Measurements from ENCODE around the gene RGS12.

The RGS12 gene

DNA sequence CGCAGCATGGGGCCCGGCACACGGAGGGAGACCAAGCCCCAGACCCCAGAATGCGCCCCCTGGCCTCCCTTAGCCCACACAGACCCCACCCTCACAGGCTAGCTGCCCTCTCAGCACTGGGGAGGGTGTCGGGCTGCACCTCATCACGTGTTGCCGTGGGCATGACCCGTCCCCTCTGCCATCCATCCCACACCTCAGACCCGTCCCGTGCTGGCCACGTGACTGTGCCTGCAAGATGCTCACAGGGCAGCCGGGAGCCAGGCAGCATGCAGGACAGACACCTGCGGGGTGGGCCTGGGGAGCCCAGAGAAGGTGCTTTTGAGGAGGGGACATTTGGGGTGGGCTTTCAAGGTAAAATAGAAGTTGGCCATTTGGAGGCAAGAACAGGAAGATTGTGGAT is 39.0 kb upstream of the RGS12 start:
- DNase-seq (ENCODE audit: low read depth): no peak

DNA sequence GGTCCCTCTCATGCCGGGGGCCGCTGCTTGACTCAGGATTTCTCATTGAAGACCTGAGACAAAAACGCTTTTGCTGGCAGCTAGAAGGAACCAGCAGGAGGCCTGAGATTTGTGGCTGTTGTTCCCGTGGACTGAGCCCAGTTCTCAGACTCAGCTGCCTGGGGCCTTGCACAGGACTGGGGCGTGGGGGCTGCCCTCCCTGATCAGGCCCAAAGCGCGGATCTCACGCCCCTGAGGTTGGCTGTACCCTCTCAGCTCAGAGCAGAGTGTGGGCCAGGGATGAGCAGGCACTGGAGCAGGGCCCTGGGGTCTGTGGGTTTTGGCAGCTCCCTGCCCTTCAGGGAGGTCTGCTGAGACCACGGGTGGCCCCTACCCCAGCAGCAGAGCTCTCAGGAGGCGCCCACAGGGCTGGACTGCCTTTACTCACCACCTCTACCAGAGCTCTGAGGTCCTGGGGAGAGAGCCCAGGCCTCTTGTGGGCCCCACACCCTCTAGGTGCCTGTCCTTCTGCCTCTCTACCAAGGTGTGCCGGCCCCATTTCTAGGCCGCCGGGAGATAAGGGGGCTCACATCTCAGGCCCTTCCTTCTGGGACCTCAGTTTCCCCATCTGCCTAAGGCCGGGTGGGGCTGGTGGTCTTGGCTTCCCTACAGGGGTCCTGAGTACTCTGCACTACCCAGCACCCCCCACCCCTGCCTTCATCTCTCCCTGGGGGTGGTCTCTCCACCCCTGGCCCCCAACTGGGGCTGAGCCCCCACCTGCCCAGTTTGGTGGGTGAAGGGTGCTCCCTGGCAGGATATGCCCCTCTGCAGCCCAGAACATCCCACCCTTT is 38.3 kb upstream of the RGS12 start:
- DNase-seq (ENCODE audit: low read depth): no peak

DNA sequence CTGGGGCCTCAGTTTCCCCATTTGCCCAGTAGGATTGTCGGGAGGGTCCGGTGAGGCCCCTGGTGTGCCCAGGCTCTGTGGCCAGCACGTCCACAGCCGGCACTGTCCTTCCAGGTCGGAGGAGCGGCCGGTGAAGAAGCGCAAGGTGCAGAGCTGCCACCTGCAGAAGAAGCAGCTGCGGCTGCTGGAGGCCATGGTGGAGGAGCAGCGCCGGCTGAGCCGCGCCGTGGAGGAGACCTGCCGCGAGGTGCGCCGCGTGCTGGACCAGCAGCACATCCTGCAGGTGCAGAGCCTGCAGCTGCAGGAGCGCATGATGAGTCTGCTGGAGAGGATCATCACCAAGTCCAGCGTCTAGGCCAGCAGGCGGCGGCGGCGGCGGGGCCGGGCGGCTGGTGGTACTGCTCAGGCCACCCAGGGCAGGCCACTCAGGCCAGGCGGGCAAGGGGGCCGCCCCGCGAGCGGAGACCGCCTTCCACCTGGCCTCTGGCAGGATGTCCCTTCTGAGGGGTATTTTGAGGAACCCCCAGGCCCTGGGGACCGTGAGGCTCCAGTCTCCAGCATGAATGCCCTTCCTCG is 37.1 kb upstream of the RGS12 start:
- DNase-seq (ENCODE audit: low read depth): no peak

DNA sequence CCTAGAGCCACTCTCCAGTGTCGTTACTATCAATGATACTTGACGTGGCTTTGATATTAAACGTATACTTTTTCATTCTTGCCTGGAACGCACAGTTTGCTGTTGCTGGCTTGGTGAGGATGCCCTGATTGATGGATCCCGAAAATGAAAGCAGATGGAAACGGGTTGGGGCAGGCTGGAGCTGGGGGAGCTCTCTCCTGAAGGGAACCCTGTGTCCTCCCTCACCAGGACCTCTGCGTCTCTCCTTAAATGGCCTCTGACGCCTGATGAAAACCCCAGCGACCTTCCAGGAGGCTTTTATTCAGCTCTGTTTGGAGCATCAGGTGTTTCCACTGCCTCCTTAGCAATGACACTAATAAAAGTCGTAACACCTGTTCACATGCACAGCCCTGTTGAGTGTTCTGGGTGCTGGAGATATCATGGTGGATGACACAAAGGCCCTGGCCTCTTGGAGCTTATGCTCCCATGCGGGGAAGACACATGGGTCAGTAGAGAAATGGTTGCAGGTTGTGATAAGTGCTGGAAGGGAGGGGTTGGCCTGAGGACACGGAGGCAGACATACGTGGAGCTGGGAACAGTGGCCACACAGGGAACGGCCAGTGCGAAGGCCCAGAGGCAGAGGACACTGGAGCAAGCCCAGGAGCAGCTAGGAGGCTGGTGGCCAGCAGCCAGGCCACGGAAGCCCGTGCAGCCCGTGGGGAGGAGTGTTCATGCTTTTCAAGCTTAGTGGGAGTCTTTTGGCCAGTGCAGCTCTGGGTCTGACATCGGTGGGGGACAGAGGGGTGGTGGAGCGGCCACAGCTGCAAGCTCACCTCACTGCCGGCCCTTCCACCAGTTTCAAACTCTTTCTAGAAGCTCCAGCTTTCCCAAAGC is 36.4 kb upstream of the RGS12 start:
- no peak for DNase-seq (ENCODE audit: low read depth)

DNA sequence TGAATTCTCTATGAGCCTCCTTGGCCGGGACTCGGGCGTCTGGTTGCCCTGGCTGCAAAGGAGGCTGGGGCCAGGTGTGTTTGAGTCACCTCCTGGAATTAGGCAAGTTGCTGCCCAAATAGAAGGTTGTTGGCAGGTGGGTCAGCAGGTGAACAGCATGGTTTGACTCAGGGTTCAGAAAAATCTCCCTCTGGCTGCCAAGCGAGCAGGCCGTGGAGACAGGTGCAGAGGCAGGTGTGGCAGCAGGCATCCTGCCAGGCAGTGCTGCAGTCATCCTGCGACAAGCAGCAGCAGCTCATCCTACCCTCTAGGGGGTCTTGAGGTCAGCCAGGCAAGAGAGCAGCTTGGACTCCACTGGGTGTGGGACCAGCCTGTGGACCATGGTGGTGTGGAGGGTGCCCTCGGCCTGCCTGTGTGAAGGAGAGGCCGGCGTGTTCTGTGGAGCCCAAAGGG is 35.7 kb upstream of the RGS12 start:
- DNase-seq (ENCODE audit: low read depth): no peak

DNA sequence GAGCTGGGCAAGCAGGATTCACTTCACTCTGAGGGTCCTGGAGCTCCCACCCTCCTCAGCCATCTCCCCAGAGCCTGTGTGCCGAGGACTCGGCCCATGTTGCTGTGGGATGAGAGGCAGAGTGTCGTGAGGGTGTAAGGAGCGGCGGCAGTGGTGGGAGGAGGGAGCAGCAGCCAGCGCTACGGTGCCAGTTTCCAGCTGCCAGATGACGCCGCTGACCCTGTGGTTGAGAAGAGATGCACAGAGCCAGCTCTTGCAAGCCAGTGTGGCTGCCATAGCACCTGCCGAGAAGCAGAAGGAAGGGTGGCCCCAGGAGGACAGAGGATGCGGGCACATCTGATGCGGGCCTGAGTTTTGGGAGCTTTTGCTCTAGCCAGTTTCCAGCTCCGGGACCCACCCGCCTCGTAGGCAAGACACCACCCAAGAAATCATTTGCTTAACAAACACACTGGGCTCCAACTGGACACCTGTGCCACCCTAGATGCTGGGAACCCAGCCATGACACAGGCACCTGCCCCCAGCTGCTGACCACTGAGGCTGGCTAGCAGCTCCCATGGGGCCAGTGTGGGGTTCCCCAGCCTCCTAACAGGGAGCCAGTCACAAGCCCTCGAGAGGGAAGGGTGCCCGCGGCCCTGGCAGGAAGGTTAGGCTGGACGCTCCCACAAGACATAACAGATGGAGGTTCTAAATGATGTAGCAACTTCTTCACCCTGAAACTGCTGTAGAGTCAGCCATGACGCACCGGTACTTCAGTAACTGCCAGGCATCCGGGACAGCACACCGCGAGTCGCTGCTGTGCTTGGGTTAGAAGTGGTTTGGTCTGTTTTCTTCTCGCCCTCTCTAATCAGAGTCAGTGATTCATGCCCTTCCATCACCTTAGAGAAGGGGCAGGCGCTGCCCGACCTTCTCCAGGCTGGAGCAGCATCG is 35.0 kb upstream of the RGS12 start:
- DNase-seq (ENCODE audit: low read depth): no peak

DNA sequence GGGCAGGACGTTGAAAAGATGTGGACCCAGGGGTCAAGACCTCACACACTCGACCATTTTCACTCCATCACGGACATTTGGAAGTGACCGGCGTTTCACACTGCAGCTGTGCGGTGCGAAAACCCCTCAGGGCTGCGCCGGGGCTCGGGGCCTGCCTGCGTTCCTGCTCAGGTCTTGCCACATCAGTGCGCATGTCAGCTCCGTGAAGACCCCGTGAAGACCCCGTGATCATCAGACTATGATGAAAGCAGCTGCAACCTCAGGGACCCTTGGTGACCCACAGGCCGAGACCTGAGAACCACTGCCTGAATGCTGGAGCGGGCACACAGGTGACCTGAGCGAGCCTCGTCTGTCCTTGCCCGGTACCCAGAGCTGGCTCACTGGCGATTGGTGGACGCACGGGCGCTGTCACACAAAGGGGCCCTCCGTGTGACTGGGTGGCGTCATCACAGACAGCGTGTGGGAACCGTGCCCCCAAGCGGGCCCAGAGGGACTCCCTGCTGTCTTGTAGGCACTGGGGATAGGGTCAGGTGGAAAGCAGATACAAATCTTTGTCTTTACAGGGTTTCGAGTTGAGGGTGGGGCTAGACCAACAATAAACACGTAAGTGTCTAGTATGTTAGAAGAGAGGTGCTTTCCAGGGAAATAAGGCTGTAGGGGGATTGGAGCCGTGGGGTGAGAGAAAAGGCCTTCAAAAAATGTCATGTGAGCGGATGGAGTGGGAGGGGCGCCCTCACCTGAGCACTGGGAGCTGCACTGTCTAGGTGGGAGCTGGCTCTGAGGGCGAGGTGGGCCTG is 31.2 kb upstream of the RGS12 start:
- DNase-seq (ENCODE audit: low read depth): no peak

DNA sequence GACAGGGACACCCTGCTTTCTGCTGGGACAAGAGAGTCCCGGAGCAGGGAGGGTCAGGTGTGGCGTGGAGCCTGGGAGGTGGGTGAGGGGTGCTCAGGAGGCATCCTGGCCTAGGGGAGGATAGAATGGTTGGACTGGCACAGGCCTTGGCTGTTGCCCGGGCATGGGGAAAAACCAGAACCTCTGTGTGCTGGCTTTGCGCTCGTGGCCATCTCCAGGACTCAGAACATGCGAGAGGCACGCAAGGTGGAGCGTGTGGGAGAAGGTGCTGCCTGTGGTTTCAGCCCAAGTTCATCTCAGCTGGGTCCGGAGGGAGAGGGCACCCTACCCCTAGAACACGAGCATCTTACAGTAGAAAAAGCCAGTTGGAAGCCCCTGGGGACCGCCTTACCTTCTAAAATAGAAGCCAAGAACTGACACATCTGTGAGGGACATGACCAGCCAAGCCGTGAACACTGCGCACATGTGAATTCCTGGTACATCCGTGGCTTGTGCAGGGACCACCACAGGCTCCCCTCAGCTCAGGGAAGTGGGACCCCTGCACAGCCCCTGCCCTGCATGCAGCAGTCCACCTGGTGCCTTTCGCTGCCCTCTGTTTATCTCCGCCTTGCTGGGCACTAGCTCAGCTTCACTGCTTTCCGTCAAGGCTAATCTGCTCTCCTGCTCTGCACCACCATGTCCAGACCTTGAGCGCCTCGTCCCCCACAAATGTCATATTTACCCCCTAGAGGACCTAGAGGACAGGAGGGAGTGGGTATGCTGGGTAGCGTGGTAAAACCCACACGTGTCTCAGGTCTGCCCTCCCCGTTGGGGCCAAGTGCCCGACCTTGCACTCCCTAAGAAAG is 30.4 kb upstream of the RGS12 start:
- no peak for DNase-seq (ENCODE audit: low read depth)

DNA sequence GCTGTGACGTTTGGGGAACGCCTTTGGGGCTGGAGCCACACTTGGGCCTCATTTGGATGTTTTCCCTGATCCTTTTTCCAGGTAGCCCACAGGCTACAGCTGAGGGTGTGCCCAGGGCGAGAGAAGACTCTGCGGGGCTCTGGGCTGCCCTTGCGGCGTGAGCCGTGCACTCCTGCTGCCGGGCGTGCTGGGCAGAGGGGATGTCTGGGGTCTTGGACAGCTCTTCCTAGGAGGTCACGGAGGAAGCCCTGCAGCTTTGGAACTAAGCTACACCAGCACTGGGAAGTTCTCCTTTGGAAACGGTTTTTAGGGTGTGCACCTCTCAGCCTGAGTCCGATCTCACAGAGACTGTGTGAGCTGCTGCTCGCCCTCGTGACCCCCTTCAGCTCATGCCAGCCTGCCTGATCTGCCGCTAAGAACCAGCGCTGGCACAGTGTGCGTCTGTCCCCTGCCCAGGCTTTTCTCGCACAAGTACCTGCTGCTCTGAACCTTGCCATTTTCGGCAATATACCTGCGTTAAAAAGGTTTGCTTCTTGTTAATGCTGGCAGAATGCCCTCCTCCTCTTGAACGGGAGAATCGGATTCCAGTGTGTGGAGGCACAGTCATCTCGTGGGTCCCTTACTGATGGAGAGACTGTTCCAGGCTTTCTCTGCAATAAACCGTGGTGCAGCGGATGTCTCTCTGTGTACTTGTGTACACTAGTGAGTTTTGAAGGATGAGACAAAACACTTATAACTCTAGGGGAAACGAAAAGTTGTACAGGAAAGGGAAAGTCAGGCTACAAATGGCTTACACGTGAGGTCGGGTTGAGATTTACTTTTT is 29.6 kb upstream of the RGS12 start:
- DNase-seq (ENCODE audit: low read depth): no peak

DNA sequence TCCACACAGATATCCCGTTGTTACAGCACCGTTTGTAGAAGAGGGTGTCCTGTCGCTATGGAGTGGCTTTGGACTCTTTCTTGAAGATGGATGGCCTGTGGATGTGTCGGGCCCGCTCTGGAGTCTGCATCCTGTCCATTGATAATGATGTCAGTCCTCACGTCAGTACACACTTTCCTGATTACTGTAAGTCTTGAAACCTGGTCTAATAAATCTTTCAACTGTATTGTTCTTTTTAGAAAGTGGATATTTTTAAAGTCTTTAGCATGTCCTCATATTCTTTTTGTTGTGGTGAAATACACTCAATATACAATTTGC is 29.0 kb upstream of the RGS12 start:
- no peak for DNase-seq (ENCODE audit: low read depth)

DNA sequence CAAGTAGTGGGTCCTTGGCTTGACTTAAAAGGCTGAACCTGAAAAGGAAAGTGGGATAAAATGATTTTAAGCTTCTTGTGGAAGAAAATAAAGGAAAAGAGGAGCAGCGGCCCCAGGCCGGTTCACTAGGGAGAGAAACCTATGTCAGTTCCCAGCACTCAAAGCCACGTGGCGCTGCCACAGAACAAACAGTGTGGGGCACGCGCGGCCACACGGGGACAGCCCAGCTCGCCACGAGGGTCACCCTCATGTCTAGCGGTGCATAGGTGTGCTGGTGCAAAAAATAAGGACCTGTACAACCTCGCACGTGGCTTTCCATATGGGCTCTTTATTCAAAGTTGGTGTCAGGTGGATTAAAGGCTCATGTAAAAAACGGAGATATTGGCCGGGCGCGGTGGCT is 26.7 kb upstream of the RGS12 start:
- no peak for DNase-seq (ENCODE audit: low read depth)

DNA sequence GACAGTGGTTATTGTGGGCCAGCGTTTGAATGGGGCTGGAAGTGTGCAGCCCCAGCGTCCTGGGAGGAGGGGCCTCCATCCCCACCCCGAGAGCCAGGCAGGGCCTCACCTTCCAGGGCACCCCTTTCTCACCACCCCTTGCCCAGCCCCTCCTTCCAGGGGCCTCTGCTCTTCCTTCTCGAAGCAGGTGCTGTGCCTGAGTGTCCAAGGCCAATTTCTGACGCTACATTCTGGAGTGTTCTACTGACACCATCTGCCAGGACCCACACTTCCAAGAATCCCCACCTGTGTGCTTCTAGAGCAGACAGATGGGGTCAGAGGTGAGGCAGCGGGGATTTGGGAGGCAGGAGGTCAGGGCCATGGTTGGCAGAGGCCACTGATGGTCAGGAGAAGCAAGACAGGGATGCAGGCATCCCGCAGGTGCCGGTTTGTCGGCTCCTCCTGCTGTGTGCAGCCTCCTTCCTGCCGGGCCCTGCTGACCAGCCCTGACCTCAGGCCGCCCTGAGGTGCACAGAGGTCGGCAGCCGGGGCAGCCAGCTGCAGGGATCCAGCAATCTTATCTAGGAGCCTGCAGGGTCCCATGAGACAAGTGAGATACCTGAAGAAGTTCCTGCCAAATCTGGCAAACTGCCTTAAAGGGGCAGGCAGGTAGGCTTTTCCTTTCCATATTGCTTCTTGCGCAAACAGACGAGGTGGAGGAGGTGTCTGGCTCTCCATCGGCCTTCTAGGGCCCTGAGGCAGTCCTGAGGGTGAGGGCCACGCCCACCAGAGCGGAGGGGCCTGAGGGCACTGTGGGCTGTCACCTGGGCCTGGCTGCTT is 25.0 kb upstream of the RGS12 start:
- DNase-seq (ENCODE audit: low read depth): no peak

DNA sequence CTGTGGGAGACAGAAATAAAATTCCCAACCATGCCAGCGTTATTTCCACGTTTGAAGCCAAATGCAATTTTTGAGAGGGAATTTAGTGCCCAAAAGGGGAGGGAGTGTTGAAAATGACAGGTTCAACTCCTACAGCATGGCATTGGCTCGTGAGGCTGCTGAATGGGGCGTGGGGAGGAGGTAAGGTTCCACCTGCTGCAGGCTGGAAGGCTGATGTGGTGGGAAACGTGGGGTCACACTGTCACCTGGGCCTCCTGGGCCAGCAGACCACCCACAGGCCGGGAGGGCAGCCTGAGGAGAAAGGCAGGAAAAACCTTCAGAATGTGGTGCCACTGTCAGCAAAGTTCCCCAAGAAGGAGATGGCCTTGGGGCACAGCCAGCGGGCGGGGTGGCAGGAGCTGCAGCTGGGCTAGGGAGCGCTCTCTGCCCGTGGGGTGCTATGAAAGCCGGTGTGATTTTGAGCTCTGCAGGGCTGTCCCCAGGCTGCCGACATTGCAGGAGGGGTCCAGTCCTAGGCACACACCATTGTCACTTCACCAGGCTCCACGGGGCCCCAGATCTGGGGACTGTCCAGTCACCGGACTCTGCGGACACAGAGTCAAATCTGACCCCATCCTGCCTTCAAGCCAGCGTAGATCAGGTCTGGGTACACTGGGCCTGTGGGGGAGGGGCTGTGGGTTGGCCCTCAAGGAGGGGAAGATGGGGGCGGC is 24.3 kb upstream of the RGS12 start:
- DNase-seq (ENCODE audit: low read depth): no peak

DNA sequence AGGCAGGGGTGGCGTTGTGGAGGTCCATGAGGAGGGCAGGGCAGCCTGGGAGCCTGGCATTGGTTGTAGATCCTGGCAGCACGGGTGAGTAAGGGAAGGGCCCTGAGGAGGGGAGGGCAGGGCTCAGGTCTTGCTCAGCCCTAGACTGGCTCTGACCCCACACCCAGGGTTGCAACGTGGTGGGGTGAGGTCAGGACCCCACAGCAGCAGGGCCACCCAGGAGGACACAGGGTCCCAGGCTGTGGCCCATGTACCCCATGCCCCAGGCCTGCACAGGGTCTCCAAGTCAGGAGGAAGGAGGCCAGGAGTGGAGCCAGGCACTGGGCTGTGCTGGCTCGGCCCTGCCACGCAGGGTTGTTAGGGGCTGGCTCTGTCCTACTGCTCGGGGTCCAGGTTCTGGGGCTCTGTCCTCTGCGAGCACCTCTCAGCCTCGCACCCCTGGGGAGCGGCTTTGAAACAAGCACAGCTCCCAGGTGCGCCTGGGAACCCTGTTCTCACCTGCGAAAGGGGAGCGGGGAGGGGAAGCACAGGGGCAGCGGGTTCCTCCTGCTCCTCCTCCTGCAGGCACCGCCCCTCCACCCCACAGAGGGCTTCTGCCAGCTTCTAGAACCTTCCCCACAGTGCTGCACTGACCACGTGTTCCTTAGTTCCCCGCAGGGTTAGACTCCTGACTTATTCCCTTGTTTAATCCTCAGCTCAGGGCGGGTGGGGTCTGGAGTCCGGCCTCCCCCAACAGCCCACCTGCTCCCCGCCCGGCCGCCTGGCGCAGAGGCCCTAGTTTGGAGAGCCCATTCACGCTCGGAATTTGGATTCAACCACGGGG is 23.5 kb upstream of the RGS12 start:
- DNase-seq (ENCODE audit: low read depth): no peak

DNA sequence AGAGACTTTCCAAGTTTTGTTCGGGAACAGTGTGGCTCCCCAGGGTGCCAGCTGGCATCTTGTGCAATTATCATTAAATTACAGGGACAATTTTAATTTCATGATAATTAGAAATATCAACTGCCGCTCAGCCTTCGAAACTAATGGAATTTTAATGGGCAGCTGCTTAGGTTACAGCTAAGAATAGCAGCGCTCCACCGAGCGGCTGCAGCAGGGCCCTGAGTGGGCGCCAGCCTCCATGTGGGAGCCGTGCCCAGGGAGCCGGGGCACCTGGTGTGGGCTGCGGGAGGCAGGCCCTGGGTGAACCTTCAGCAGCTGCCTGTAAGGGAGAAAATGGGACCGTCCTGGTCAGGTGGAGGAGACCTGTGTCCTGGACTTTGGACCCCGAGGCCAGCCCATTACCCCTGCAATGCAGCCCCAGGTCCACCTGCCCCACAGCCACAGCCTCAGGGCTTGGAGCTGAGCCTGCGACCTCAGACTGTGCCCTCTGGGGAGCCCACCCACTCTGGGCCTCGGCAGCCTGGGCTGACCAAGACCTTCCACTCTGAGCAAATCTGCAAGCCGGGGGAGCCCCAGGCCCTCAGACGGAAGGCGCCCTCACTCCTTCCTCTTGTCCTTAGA is 22.7 kb upstream of the RGS12 start:
- no peak for DNase-seq (ENCODE audit: low read depth)

DNA sequence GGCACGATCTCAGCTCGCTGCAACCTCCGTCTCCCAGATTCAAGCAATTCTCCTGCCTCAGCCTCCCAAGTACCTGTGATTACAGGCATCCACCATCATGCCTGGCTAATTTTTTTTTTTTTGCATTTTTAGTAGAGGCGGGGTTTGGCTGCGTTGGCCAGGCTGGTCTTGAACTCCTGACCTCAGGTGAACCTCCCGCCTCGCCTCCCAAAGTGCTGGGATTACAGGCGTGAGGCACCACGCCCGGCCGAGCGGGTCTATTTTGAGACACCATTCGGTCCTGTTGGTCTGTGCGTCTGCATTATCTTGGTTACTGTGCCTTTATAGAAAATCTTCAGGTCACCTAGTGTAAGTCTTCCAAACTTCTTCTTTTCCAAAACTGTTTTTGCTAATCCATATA is 21.7 kb upstream of the RGS12 start:
- DNase-seq (ENCODE audit: low read depth): no peak
